Measurements from ENCODE around the gene SCN1A. TPM values are rescaled to one million over a fixed set of nuclear protein-coding genes. Genes with fewer than 3 reads are reported as not detected.
"Not testable (repeated sequence)": the region's sequence is repeated elsewhere in the genome, so short reads cannot be mapped to it uniquely, and the experiment has no call there.

SCN1A gene
- polyA plus RNA-seq, 12 donors = 0.01 to 0.37 (median 0.15) TPM; not detected in 4

DNA sequence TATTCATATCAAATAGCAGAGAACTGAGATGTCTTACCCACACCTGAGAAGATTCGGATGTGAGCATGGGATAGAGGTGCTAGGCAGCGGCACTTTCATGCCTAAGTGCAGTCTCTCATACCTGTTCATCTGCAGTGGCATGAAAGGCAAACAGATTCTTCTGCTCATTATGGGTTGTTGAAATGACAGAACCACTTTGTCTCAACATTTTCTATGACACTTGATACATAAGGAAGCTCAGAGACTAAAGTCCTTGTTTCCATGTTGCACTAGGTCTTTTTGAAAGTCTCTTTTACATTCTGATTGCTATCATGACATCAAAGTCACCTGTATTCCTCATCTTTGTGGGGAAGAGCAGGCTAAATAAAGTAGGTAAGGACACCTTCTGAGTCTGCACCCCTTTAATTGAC, 8.0 kb upstream of the SCN1A start:
- no peak for DNase-seq

GRCh38 chr2:166135152-166135848, 7.5 kb upstream of the SCN1A start:
- no peak for DNase-seq

- no peak for DNase-seq
These were observed 6.7 kb upstream of the SCN1A start for GRCh38 chr2:166134252-166135151.

DNA sequence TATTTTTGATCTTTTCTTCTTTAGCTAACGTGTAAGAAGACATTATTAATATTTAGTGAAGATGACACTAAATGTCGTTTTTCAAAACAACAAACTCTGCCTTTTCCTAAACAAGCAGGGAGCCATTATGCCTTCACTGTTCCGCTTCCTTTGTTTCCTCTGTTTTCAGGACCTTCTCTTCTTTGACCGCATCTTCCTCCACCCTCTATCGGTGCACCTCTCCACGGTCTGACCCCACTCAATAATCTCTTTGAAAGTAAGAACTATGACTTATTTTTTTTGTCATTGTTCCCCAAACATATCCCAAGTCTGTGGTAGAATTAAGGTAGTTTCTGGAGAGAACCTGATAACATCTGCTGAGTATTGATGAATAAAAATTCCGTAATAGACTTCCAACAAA, 5.8 kb upstream of the SCN1A start:
- no peak for DNase-seq

- no peak for DNase-seq
These were observed 311 bp upstream of the SCN1A start for GRCh38 chr2:166128156-166128505.

- no peak for DNase-seq
These were observed 1.7 kb downstream of the SCN1A start for GRCh38 chr2:166126007-166126639.

GRCh38 chr2:166125557-166125956, 2.3 kb downstream of the SCN1A start:
- DNase-seq = no peak

DNA sequence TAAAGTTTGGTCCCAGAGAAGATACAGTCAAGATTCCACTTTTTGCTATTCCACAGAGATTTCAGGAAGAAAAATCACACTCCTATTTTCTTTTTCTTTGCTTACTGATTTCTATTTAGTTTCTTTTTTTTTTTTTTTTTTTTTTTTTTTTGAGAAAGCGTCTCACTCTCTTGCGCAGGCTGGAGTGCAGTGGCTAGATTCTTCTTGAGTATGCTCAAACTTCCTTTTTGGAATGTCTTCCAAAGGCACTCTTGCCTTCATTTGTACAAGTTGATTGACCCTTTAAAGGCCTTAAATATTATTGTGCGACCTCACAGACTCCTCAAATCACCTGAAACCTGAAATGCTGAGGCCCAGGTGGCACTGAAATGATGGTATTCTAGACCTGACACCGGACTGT, 9.6 kb downstream of the SCN1A start:
- DNase-seq = no peak

- no peak for DNase-seq
These were observed 10.3 kb downstream of the SCN1A start for GRCh38 chr2:166117491-166117890.

DNA sequence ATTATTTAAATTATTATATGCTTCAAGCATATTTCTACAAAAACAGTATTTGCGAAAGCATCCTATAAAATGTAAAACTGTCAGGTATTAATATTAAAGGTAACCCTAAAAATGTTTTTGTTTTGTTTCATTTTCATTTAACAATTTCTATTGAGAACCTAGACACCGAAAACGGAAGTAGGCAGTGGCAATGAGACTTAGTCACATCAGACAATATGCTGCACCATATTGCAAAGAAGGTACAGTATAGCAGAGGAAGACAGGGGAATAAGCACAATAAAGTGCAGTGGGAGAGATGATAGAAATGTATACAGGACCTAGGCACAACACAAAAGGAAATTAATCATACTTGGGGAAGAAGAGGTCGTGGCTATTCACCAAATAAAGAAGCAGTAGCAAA, 12.2 kb downstream of the SCN1A start:
- no peak for DNase-seq

- DNase-seq = no peak
These were observed 15.6 kb downstream of the SCN1A start for GRCh38 chr2:166112193-166112605.

GRCh38 chr2:166106431-166107015, 21.3 kb downstream of the SCN1A start:
- peak; percentile 5 for DNase-seq

DNA sequence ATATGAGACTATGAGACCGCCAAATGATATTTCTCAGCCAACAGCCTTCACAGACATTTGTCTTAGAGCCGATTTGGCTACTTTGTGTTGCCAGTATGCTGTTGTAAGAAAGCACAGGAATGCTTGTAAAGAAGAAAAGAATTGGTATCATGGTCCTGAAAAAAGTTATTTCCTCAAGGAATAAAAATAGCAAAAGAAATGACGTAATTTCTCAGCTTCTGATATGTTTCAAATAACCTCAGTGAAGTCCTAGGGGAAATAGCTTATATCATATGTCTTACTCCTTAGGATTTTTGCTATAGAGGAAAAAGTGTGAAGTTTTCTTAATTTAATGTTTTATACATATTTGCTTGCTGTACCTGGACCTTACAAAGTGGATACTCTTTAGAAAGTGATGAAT, 23.0 kb downstream of the SCN1A start:
- DNase-seq = no peak

DNA sequence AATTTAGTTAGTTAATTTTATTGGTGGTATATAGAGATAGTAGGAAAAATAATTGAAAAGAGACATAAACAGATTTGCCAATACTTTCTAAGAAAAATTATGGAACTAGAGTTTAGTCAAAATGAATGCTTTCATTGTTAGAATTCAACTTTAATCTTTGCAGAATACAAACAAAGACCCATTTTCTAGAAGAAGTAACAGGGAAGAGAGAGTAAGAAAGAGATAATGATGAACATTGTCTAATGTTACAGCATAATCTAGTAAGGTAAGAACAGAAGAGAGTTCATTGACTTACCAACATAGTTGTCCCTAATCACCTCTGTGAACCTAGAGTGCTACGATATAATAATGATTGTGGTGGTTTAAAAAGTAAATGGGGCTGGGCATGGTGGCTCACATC, 23.7 kb downstream of the SCN1A start:
- DNase-seq = no peak

- not testable (repeated sequence) for DNase-seq
These were observed 24.5 kb downstream of the SCN1A start for GRCh38 chr2:166103277-166103676.

GRCh38 chr2:166094325-166094724, 33.5 kb downstream of the SCN1A start:
- DNase-seq = no peak

- no peak for DNase-seq
These were observed 34.9 kb downstream of the SCN1A start for GRCh38 chr2:166092889-166093288.

DNA sequence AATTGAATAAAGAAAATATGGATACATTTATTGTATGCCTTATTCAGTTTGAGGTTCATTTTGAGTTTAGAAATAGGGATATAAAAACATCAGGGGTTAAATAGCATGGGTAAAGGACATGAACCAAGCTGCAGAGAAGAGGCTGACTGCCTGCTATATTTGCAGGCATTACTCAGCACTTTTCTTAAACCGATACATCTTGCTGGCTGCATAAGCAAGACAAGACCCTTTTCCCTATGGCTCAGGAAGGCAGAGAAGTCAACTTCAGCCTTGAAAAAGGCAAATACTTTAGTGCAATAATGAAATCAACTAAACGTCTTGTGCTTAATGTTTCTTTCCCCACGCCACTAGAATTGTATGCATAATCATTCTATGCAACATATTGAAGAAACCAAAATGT, 36.4 kb downstream of the SCN1A start:
- DNase-seq = no peak

- DNase-seq = no peak
These were observed 36.9 kb downstream of the SCN1A start for GRCh38 chr2:166090908-166091307.

- DNase-seq = no peak
These were observed 37.5 kb downstream of the SCN1A start for GRCh38 chr2:166090346-166090745.

DNA sequence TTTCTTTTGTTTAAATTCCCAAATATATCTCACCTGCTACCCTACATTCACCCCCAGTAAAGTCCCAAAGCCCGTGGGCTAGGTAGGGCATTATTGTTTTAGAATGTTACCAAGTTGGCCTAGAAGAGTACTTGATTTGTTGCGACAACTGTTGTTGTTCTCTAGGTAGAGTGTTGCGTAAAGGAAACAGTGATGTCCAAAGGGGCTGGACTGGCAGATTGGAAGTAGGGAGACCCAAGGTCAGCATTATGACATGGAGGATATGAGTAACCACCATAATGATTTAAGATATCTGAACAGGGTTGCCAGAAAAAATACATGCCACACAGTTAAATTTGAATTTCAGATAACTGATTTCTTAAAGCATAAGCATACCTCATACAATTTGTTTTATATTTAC, 39.2 kb downstream of the SCN1A start:
- no peak for DNase-seq

GRCh38 chr2:166084301-166084700, 43.5 kb downstream of the SCN1A start:
- no peak for DNase-seq
